ENCODE measurements around the gene TMEM95. TPM values are rescaled to one million over a fixed set of nuclear protein-coding genes. Genes with fewer than 3 reads are reported as not detected.
A peak's percentile ranks its signal among the peaks of the same experiment; 100 is the strongest.

Gene TMEM95
- total RNA-seq, 1 experiment from 2014 or later, result 0.50 TPM

DNA sequence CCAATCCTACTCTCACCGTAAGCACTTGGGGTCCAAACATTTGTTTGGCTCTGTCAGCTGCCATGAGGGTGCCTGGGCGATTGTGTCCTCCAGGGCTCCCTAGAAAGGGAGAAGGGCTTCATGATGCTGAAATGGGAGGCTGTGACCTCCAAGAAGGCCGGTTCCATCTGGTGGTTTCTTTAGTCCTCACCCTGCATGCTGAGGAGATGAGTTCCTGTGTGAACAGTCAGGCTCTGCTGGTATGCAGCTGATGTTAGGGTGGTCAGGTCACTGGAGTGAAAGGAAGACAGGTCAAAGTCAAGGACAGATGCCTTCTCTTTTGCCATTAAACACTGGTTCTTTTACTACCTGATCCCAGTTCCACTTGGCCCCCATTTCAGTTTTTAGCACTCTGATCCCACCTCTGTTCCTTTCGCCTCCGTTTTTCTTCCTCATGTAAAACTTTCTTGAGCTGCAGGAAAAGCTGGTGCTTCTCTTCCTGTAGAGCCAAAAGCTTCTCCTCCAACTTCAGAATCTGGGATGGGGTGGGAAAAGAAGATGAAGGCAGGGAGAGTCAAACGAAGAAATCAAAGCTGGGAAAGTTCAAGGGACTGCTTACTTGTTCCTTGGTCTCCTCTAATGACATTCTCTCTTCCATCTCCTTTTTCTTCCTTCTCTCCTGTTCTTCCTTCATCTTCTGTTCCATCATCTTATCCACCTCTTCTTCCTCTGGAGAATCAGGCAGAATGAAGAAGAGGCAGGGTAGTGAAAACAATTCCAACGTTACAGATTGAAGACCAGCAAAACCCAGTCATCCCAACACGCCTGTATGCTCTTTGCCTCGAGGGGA lies 40.9 kb upstream of the TMEM95 start:
- CTCF ChIA-PET, result interaction anchor here (0.7 kb wide), 1 partner anchor 275 kb away, joined by 13 read pairs; no protein-coding TSS in a partner anchor
- intact Hi-C loops (cut with micrococcal nuclease; ENCODE audit: unreplicated experiment), result no loop called here
- Histone ChIP-seq H3K9me2 (ENCODE audit: insufficient read depth) (no peaks in the 10 kb centered on the region), H3K36me3 (ENCODE audit: low read depth) (peaks cover 38% of the 10 kb centered on the region), H3K27ac (peak overlapping the region; percentile 64), H3K4me3 (peak overlapping the region; percentile 97), H3K27me3 (ENCODE audit: insufficient read depth, low read depth) (no peaks in the 10 kb centered on the region), H3F3A (ENCODE audit: insufficient read depth, low read depth) (peaks cover 74% of the 10 kb centered on the region), H3K9me3 (ENCODE audit: insufficient read depth, low read depth) (no peaks in the 10 kb centered on the region), H4K20me1 (ENCODE audit: insufficient read depth) (peaks cover 53% of the 10 kb centered on the region), H3K4me2 (peak overlapping the region; percentile 94), H3K4me1 (replicated peaks; ENCODE audit: insufficient read depth) (peaks cover 49% of the 10 kb centered on the region), H3K79me2 (ENCODE audit: low read depth) (peaks cover 51% of the 10 kb centered on the region), H2AFZ (no peak overlapping the region)
- no peak for TF ChIP-seq EZH2 (IDR thresholded peaks at IDR 0.05; ENCODE audit: low read depth)
- TF ChIP-seq, protein P1, sequence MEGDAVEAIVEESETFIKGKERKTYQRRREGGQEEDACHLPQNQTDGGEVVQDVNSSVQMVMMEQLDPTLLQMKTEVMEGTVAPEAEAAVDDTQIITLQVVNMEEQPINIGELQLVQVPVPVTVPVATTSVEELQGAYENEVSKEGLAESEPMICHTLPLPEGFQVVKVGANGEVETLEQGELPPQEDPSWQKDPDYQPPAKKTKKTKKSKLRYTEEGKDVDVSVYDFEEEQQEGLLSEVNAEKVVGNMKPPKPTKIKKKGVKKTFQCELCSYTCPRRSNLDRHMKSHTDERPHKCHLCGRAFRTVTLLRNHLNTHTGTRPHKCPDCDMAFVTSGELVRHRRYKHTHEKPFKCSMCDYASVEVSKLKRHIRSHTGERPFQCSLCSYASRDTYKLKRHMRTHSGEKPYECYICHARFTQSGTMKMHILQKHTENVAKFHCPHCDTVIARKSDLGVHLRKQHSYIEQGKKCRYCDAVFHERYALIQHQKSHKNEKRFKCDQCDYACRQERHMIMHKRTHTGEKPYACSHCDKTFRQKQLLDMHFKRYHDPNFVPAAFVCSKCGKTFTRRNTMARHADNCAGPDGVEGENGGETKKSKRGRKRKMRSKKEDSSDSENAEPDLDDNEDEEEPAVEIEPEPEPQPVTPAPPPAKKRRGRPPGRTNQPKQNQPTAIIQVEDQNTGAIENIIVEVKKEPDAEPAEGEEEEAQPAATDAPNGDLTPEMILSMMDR (conservative IDR thresholded peaks at IDR 0.05), result no peak
- POLR2A ChIA-PET (ENCODE audit: unreplicated experiment), result interaction anchor here (0.7 to 1.0 kb wide), 2 partner anchors 9 to 16 kb away, joined by 5 to 13 read pairs; no protein-coding TSS in a partner anchor
- peak in 1 of 2 experiments; percentile 47 for DNase-seq
- TSS peak; percentile 67 for BruUV-seq (replicated peaks)

DNA sequence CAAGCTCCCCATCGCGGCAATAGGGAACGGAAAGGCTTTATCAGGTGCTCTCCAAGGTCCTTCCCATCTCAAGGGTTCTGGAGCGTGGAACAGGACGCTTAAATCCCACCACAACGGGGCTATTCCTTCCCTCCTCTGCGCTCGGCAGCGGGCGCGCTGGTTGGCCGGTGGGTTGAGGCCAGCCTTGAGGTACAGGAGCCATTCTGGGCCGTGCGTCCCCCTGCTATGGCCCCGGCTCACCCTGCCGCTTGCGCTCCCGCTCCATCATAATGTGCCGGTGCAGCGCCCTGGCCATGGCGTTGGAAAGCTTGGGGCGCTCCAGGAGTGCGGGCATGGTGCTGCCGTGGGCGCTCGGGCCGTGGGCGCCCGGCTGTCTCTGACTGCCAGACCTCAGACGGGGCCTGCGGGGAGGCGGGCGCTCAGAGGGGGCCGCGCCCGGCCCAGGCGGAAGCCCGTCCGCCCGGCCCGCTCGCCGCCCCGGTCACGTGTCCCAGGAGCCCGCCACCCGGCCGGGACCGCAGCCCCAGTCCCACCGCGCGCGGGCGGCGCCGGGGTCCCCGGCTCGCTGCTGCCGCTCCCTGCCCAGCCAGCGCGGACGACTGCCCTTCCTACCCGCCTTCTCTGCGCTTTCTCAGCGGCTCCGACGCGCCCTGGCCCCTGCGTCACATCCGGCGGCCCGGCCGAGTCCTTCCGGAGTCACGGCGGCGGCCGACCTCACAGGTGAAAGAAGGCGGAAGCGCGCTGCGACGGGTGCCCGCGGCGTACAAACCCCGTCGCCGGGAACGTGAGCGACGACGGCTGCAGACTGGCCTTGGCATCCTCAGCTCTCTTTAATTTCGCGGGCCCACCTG lies 40.0 kb upstream of the TMEM95 start, which contains the start of gene GPS2:
GPS2 (minus strand) TSS at position 642 of the 851 bp plus-strand sequence; CDS start at position 334, 308 bp downstream.
- intact Hi-C loops (cut with micrococcal nuclease; ENCODE audit: unreplicated experiment), result no loop called here
- BruUV-seq (replicated peaks), result no TSS peak
- TF ChIP-seq EZH2 (IDR thresholded peaks at IDR 0.05; ENCODE audit: low read depth), result no peak
- TF ChIP-seq, protein P1 (conservative IDR thresholded peaks at IDR 0.05), result no peak
- CTCF ChIA-PET, result no interaction called here
- Histone ChIP-seq H3K27ac (peak within 1 kb of the TSS; percentile 64), H3K9me2 (ENCODE audit: insufficient read depth) (no peaks in the 10 kb centered on the region), H3K4me3 (peak within 1 kb of the TSS; percentile 97), H3K27me3 (ENCODE audit: insufficient read depth, low read depth) (no peaks in the 10 kb centered on the region), H3K9me3 (ENCODE audit: insufficient read depth, low read depth) (no peaks in the 10 kb centered on the region), H3F3A (ENCODE audit: insufficient read depth, low read depth) (peaks cover 67% of the 10 kb centered on the region), H3K79me2 (ENCODE audit: low read depth) (peaks cover 43% of the 10 kb centered on the region), H3K4me1 (replicated peaks; ENCODE audit: insufficient read depth) (peaks cover 40% of the 10 kb centered on the region), H3K4me2 (peak within 1 kb of the TSS; percentile 94), H3K36me3 (ENCODE audit: low read depth) (peaks cover 30% of the 10 kb centered on the region), H2AFZ (peak within 1 kb of the TSS; percentile 72), H4K20me1 (ENCODE audit: insufficient read depth) (peaks cover 44% of the 10 kb centered on the region)
- POLR2A ChIA-PET (ENCODE audit: unreplicated experiment), result interaction anchor here (0.6 to 1.0 kb wide), 3 partner anchors 10 to 15 kb away, joined by 5 to 13 read pairs (median 5); no protein-coding TSS in a partner anchor
- DNase-seq, result peak; percentile 80 to 94
